HCT116 (cell line): Measurements from ENCODE around the gene IFITM2.

Source experiments
- ATF3 ChIP-seq: IDR thresholded peaks from 2 replicates; pipeline ENCODE4 v1.6.1; 2012
- CTCF ChIP-seq, 3 experiments: fragments of 200-600 bp in 1 of 3; sonication (generic) in 1 of 3; IDR thresholded peaks in 2 of 3; conservative IDR thresholded peaks in 1 of 3; 2 replicates each; pipeline ENCODE4 v1.5.1; 2012 to 2017; ENCODE audit warnings: low read depth in 2 of 3, low read length in 2 of 3, antibody characterized with exemption in 1 of 3, borderline replicate concordance in 1 of 3, control low read depth in 1 of 3, mild to moderate bottlenecking in 1 of 3, mixed read lengths in 1 of 3, mixed run types in 1 of 3, moderate library complexity in 1 of 3; ENCODE audit not compliant: insufficient read depth in 1 of 3
- EGR1 ChIP-seq: IDR thresholded peaks from 2 replicates; pipeline ENCODE4 v1.6.1; 2012; ENCODE audit warnings: low read depth
- EZH2 ChIP-seq: fragments of 200-600 bp; sonication (generic); IDR thresholded peaks from 2 replicates; pipeline ENCODE4 v1.6.1; 2017; ENCODE audit warnings: antibody characterized with exemption, mixed run types
- EZH2phosphoT487 ChIP-seq: fragments of 200-600 bp; IDR thresholded peaks from 2 replicates; pipeline ENCODE4 v1.6.1; 2018; ENCODE audit warnings: antibody characterized with exemption, borderline replicate concordance
- JUND ChIP-seq: IDR thresholded peaks from 2 replicates; pipeline ENCODE4 v1.6.1; 2012
- POLR2A ChIP-seq: IDR thresholded peaks from 2 replicates; pipeline ENCODE4 v1.7.0; 2011; ENCODE audit warnings: borderline replicate concordance; ENCODE audit not compliant: insufficient read depth, insufficient read length; ENCODE audit errors: extremely low read depth
- POLR2AphosphoS5 ChIP-seq: IDR thresholded peaks from 2 replicates; pipeline ENCODE4 v1.6.1; 2011; ENCODE audit warnings: mild to moderate bottlenecking, low read depth, low read length, moderate library complexity
- RAD21 ChIP-seq: IDR thresholded peaks from 2 replicates; pipeline ENCODE4 v1.6.1; 2012; ENCODE audit warnings: low read depth, mild to moderate bottlenecking
- REST ChIP-seq: IDR thresholded peaks from 2 replicates; pipeline ENCODE4 v1.6.1; 2012; ENCODE audit warnings: low read depth
- TCF7L2 ChIP-seq: IDR thresholded peaks from 2 replicates; pipeline ENCODE4 v1.7.0; 2011; ENCODE audit warnings: borderline replicate concordance, inconsistent platforms; ENCODE audit not compliant: insufficient read depth, insufficient read length; ENCODE audit errors: extremely low read depth
- YY1 ChIP-seq: IDR thresholded peaks from 2 replicates; pipeline ENCODE4 v1.6.1; 2011; ENCODE audit warnings: low read length, low read depth, moderate library complexity, mild to moderate bottlenecking; ENCODE audit not compliant: insufficient replicate concordance; ENCODE audit errors: extremely low read depth

- TF ChIP-seq RAD21 (no peak), CTCF (IDR thresholded peaks at IDR 0.05 in 2 of 3, conservative IDR thresholded peaks at IDR 0.05 in 1 of 3; ENCODE audit: borderline replicate concordance in 1 of 3, insufficient read depth in 1 of 3, low read depth in 2 of 3, low read length in 2 of 3) (no peak), EZH2 (no peak), POLR2AphosphoS5 (no peak), TCF7L2 (no peak), EZH2phosphoT487 (no peak), EGR1 (no peak), YY1 (no peak), REST (no peak), ATF3 (no peak), POLR2A (no peak), JUND (no peak)
These were observed 32.3 kb downstream of the IFITM2 start for GRCh38 chr11:339963-340362.
